Activated CD8-positive, alpha-beta memory T cell treated with anti-CD3 and anti-CD28 coated beads, Interleukin-2, amount 50 U/mL, for 24 hours (primary cell): Measurements from ENCODE around the gene HEG1.
A peak's percentile ranks its signal among the peaks of the same experiment; 100 is the strongest.

Source experiments
- DNase-seq: peaks from one replicate; pipeline ENCODE4 v3.0.0-alpha.2; 2020; ENCODE audit errors: extremely low read depth

HEG1 gene

GRCh38 chr3:124950026-124950425 lies 105.8 kb downstream of the HEG1 start:
- DNase-seq = no peak

GRCh38 chr3:124942613-124943012 lies 113.2 kb downstream of the HEG1 start:
- no peak for DNase-seq

- no peak for DNase-seq
Observed at GRCh38 chr3:124941771-124942170, 114.0 kb downstream of the HEG1 start.

GRCh38 chr3:124939661-124940060 lies 116.1 kb downstream of the HEG1 start:
- no peak for DNase-seq

GRCh38 chr3:124938896-124939295 lies 116.9 kb downstream of the HEG1 start:
- DNase-seq = no peak

- no peak for DNase-seq
Observed at GRCh38 chr3:124937049-124937448, 118.7 kb downstream of the HEG1 start.

- no peak for DNase-seq
Observed at GRCh38 chr3:124935794-124936542, 119.8 kb downstream of the HEG1 start.

- no peak for DNase-seq
Observed at GRCh38 chr3:124935264-124935663, 120.5 kb downstream of the HEG1 start.

- DNase-seq = no peak
Observed at GRCh38 chr3:124934577-124934976, 121.2 kb downstream of the HEG1 start, which contains the start of gene MUC13. Gene MUC13, minus strand, starts transcription at chr3:124934751. Its CDS starts 39 bp downstream, at chr3:124934712.

- DNase-seq = peak; percentile 18
Observed at GRCh38 chr3:124928333-124929202, 127.2 kb downstream of the HEG1 start.

GRCh38 chr3:124927574-124928045 lies 128.2 kb downstream of the HEG1 start:
- no peak for DNase-seq

- no peak for DNase-seq
Observed at GRCh38 chr3:124926426-124927101, 129.2 kb downstream of the HEG1 start.

- no peak for DNase-seq
Observed at GRCh38 chr3:124924741-124925140, 131.1 kb downstream of the HEG1 start.

- DNase-seq = no peak
Observed at GRCh38 chr3:124923833-124924232, 132.0 kb downstream of the HEG1 start.

- DNase-seq = no peak
Observed at GRCh38 chr3:124920718-124921117, 135.1 kb downstream of the HEG1 start.

- DNase-seq = no peak
Observed at GRCh38 chr3:124919756-124920155, 136.0 kb downstream of the HEG1 start.

GRCh38 chr3:124918524-124918923 lies 137.3 kb downstream of the HEG1 start:
- no peak for DNase-seq

GRCh38 chr3:124916837-124917409 lies 138.9 kb downstream of the HEG1 start:
- DNase-seq = no peak
